Upper lobe of left lung (tissue), 6 donors: ENCODE results near the gene ST14. TPM values are rescaled to one million over a fixed set of nuclear protein-coding genes. Genes with fewer than 3 reads are reported as not detected.

Experiments used
- ATAC-seq, 2 donors: fragments of 200-7000 bp; cut with Tn5 transposase; one replicate each; pipeline ENCODE4 v1.9.1; 2022; ENCODE audit warnings: mild to moderate bottlenecking in 2 of 2, moderate library complexity in 2 of 2; ENCODE audit not compliant: low FRiP score in 2 of 2
- DNase-seq, 2 donors: peaks; one replicate each; pipeline ENCODE4 v3.0.0-alpha.2; 2019 to 2020
- H3K27ac ChIP-seq, 4 donors: fragments of 200-600 bp; sonication (generic); one replicate each; pipeline ENCODE4 v1.5.1; 2016 to 2019
- H3K27me3 ChIP-seq, 4 donors: fragments of 200-600 bp; sonication (generic); one replicate each; pipeline ENCODE4 v1.5.1; 2017 to 2019
- H3K36me3 ChIP-seq, 4 donors: fragments of 200-600 bp; sonication (generic); one replicate each; pipeline ENCODE4 v1.5.1; 2016 to 2019
- H3K4me1 ChIP-seq, 4 donors: fragments of 200-600 bp; sonication (generic); one replicate each; pipeline ENCODE4 v1.5.1; 2018 to 2019
- H3K4me3 ChIP-seq, 4 donors: fragments of 200-600 bp; sonication (generic); one replicate each; pipeline ENCODE4 v1.5.1; 2017 to 2019; ENCODE audit warnings: mild to moderate bottlenecking in 2 of 4, moderate library complexity in 1 of 4
- H3K9me3 ChIP-seq, 4 donors: fragments of 200-600 bp; sonication (generic); one replicate each; pipeline ENCODE4 v1.5.1; 2018 to 2019
- CTCF ChIP-seq, 6 experiments: fragments of 450-650 bp in 4 of 6; fragments of 200-600 bp in 2 of 6; sonication (generic) in 2 of 6; IDR thresholded peaks; one replicate each; pipeline ENCODE4 v1.5.1; 2016 to 2019; ENCODE audit warnings: antibody characterized with exemption in 6 of 6
- EP300 ChIP-seq, 4 donors: sonication (generic); formaldehyde crosslinking; IDR thresholded peaks; one replicate each; pipeline ENCODE4 v1.5.1; 2017; ENCODE audit warnings: antibody characterized with exemption in 4 of 4, control low read depth in 2 of 4
- POLR2A ChIP-seq, 4 donors: fragments of 450-650 bp; IDR thresholded peaks; one replicate each; pipeline ENCODE4 v1.5.1; 2016 to 2017; ENCODE audit warnings: antibody characterized with exemption in 4 of 4, mild to moderate bottlenecking in 2 of 4
- POLR2AphosphoS5 ChIP-seq, 2 donors: sonication (generic); formaldehyde crosslinking; IDR thresholded peaks; one replicate each; pipeline ENCODE4 v1.5.1; 2017; ENCODE audit warnings: antibody characterized with exemption in 2 of 2
- WGBS, 2 donors: methylation state at CpG; one replicate each; pipeline ENCODE4 v1.1.5; 2017 to 2018; 5-methylcytosine and 5-hydroxymethylcytosine counted together
- total RNA-seq, 6 donors: library from RNA; depleted of rRNA in 4 of 6; stranded (reverse); fragments of >200 nt in 4 of 6; gene quantifications; one replicate each; pipeline versions ENCODE4 v1.1.0 to v1.2.1, GENCODE V29; 2016 to 2021
- donor health status: DM: no; HTN: no; CAD: no; lungs with moderate emphysema.
- donor health status: DM: no; HTN: yes; CAD: no; lungs with severe emphysema.

The ST14 gene
- total RNA-seq, 6 donors from 2014 or later: 49.2 to 105 (median 72.1) TPM

GRCh38 chr11:130131961-130132850 is 27.4 kb upstream of the ST14 start:
- peak; percentile 79 to 91 (median 84) for TF ChIP-seq CTCF (IDR thresholded peaks at IDR 0.05)
- no peak for TF ChIP-seq POLR2A (IDR thresholded peaks at IDR 0.05)
- no peak for TF ChIP-seq EP300 (IDR thresholded peaks at IDR 0.05)
- TF ChIP-seq POLR2AphosphoS5 (IDR thresholded peaks at IDR 0.05): no peak
- WGBS, 2 donors: 53 to 55% methylated on average over 9 of the region's 9 CpGs
- no peak for DNase-seq

GRCh38 chr11:130133716-130134115 is 25.9 kb upstream of the ST14 start:
- DNase-seq: no peak
- Histone ChIP-seq H3K27me3 (no peaks in the 10 kb centered on the region), H3K36me3 (peaks cover 24 to 86% (median 64%) of the 10 kb centered on the region in 4 donors), H3K27ac (peak overlapping the region in 1 of 4 donors; percentile 30), H3K4me1 (no peaks in the 10 kb centered on the region), H3K9me3 (no peaks in the 10 kb centered on the region), H3K4me3 (no peak overlapping the region)
- no peak for ATAC-seq
- WGBS, 2 donors: 83 to 86% methylated on average over 8 of the region's 8 CpGs
- TF ChIP-seq POLR2A (IDR thresholded peaks at IDR 0.05) (no peak), POLR2AphosphoS5 (IDR thresholded peaks at IDR 0.05) (no peak), CTCF (IDR thresholded peaks at IDR 0.05) (no peak), EP300 (IDR thresholded peaks at IDR 0.05) (no peak)

More at GRCh38 chr11:130131961-130132850, 27.4 kb upstream of the ST14 start:
- Histone ChIP-seq H3K4me1 (no peaks in the 10 kb centered on the region), H3K27ac (no peak overlapping the region), H3K36me3 (peaks cover 29 to 89% (median 67%) of the 10 kb centered on the region in 4 donors), H3K4me3 (no peak overlapping the region), H3K9me3 (no peaks in the 10 kb centered on the region), H3K27me3 (no peaks in the 10 kb centered on the region)
- ATAC-seq: peak; percentile 77 to 87

- Histone ChIP-seq H3K36me3 (peaks cover 16 to 85% (median 63%) of the 10 kb centered on the region in 4 donors), H3K4me3 (no peak overlapping the region), H3K27me3 (no peaks in the 10 kb centered on the region), H3K9me3 (no peaks in the 10 kb centered on the region), H3K27ac (no peak overlapping the region), H3K4me1 (no peaks in the 10 kb centered on the region)
- TF ChIP-seq EP300 (IDR thresholded peaks at IDR 0.05) (no peak), POLR2A (IDR thresholded peaks at IDR 0.05) (no peak), POLR2AphosphoS5 (IDR thresholded peaks at IDR 0.05) (no peak), CTCF (IDR thresholded peaks at IDR 0.05) (no peak)
- no peak for ATAC-seq
- WGBS, 2 donors: 83 to 85% methylated on average over 5 to 7 of the region's 7 CpGs
- DNase-seq: no peak
Measured at GRCh38 chr11:130136107-130136506, 23.5 kb upstream of the ST14 start.

- TF ChIP-seq EP300 (IDR thresholded peaks at IDR 0.05): no peak
- TF ChIP-seq POLR2AphosphoS5 (IDR thresholded peaks at IDR 0.05): no peak
- TF ChIP-seq POLR2A (IDR thresholded peaks at IDR 0.05): no peak
- TF ChIP-seq CTCF (IDR thresholded peaks at IDR 0.05): no peak
- 95 to 96% methylated on average over 9 of the region's 9 CpGs for WGBS, 2 donors
- peaks cover 13 to 93% (median 70%) of the 10 kb centered on the region in 4 donors for H3K36me3 ChIP-seq
Measured at GRCh38 chr11:130137999-130138398, 21.6 kb upstream of the ST14 start.

More at GRCh38 chr11:130137999-130138398, 21.6 kb upstream of the ST14 start:
- Histone ChIP-seq H3K27ac (no peak overlapping the region), H3K4me1 (peaks cover 0 to 4% (median 0%) of the 10 kb centered on the region in 4 donors), H3K27me3 (no peaks in the 10 kb centered on the region), H3K9me3 (no peaks in the 10 kb centered on the region), H3K4me3 (no peak overlapping the region)
- ATAC-seq: no peak
- DNase-seq: no peak
